ENCODE results near the gene SYT8.

The SYT8 gene

GRCh38 chr11:1845561-1846452 is 11.0 kb downstream of the SYT8 start:
- no peaks in the 10 kb centered on the region for H3K27me3 ChIP-seq
- no peak for TF ChIP-seq CTCF (IDR thresholded peaks at IDR 0.05)
- H3K27ac ChIP-seq = peak overlapping the region; percentile 100
- H3K9me3 ChIP-seq = no peaks in the 10 kb centered on the region
- H3K4me3 ChIP-seq (ENCODE audit: low read depth in 1 of 2, low read length in 1 of 2) = peak overlapping the region in 1 of 2 experiments; percentile 52
- peaks cover 97% of the 10 kb centered on the region in 2 experiments for H3K4me1 ChIP-seq (ENCODE audit: control insufficient read depth in 1 of 2, insufficient read depth in 1 of 2, low read depth in 1 of 2, low read length in 1 of 2)
- H3K36me3 ChIP-seq = no peaks in the 10 kb centered on the region

- Histone ChIP-seq H3K36me3 (no peaks in the 10 kb centered on the region), H3K9me3 (no peaks in the 10 kb centered on the region), H3K27me3 (no peaks in the 10 kb centered on the region), H3K4me3 (ENCODE audit: low read depth in 1 of 2, low read length in 1 of 2) (no peak overlapping the region), H3K27ac (peak overlapping the region; percentile 100), H3K4me1 (ENCODE audit: control insufficient read depth in 1 of 2, insufficient read depth in 1 of 2, low read depth in 1 of 2, low read length in 1 of 2) (peaks cover 97% of the 10 kb centered on the region in 2 experiments)
- no peak for TF ChIP-seq CTCF (IDR thresholded peaks at IDR 0.05)
These were observed 11.7 kb downstream of the SYT8 start for GRCh38 chr11:1846453-1846932.

GRCh38 chr11:1847006-1847735 is 12.4 kb downstream of the SYT8 start:
- Histone ChIP-seq H3K9me3 (no peaks in the 10 kb centered on the region), H3K27ac (peak overlapping the region; percentile 100), H3K27me3 (no peaks in the 10 kb centered on the region), H3K4me3 (ENCODE audit: low read depth in 1 of 2, low read length in 1 of 2) (no peak overlapping the region), H3K36me3 (no peaks in the 10 kb centered on the region), H3K4me1 (ENCODE audit: control insufficient read depth in 1 of 2, insufficient read depth in 1 of 2, low read depth in 1 of 2, low read length in 1 of 2) (peaks cover 97 to 98% of the 10 kb centered on the region in 2 experiments)
- no peak for TF ChIP-seq CTCF (IDR thresholded peaks at IDR 0.05)

GRCh38 chr11:1847926-1848639 is 13.3 kb downstream of the SYT8 start:
- Histone ChIP-seq H3K4me3 (ENCODE audit: low read depth in 1 of 2, low read length in 1 of 2) (no peak overlapping the region), H3K36me3 (no peaks in the 10 kb centered on the region), H3K27me3 (no peaks in the 10 kb centered on the region), H3K4me1 (ENCODE audit: control insufficient read depth in 1 of 2, insufficient read depth in 1 of 2, low read depth in 1 of 2, low read length in 1 of 2) (peaks cover 92 to 98% of the 10 kb centered on the region in 2 experiments), H3K9me3 (no peaks in the 10 kb centered on the region), H3K27ac (peak overlapping the region; percentile 100)
- TF ChIP-seq CTCF (IDR thresholded peaks at IDR 0.05) = no peak
